Measurements from ENCODE around the gene C17orf114.

The C17orf114 gene

DNA sequence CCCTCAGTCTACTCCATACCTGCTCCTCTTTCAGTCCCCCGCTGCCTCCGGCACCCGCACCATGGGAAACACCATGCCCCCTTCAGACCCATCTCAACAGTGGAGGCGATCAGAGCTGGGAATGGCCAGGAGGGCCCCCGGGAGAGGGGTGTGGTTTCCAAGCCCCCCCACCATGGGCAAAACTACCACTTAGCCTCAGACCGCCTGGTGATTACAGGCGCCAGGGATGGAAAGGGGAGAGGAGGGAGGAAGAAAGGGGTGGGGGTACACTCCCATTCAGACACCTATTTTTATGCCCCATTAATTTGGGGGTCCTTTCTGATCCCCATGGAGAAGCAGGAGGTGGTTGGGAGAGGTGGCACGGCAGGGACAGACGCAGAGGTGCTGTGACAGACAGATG lies at the start of gene C17orf114:
Gene C17orf114, minus strand, starts transcription at position 101 of the 400 bp plus-strand sequence.
- Histone ChIP-seq H3F3A (ENCODE audit: insufficient read depth, low read length, poor library complexity, severe bottlenecking) (no peaks in the 10 kb centered on the region), H3K79me2 (replicated peaks; ENCODE audit: insufficient read depth, low read length) (peaks cover 2% of the 10 kb centered on the region), H3K27me3 (ENCODE audit: insufficient read depth, low read depth, low read length) (peaks cover 7% of the 10 kb centered on the region), H3K36me3 (ENCODE audit: insufficient read depth, low read length) (no peaks in the 10 kb centered on the region), H3K4me3 (ENCODE audit: low read length) (no peak within 1 kb of the TSS), H4K20me1 (ENCODE audit: insufficient read depth) (no peaks in the 10 kb centered on the region), H3K9ac (ENCODE audit: low read length) (no peak within 1 kb of the TSS), H2AFZ (ENCODE audit: low read depth, low read length) (no peak within 1 kb of the TSS), H3K9me3 (ENCODE audit: low read length) (no peaks in the 10 kb centered on the region), H3K4me2 (ENCODE audit: low read length) (no peak within 1 kb of the TSS), H3K27ac (ENCODE audit: low read length) (no peak within 1 kb of the TSS), H3K9me2 (ENCODE audit: insufficient read depth, low read length) (no peaks in the 10 kb centered on the region)
- TF ChIP-seq MXI1 (conservative IDR thresholded peaks at IDR 0.05; ENCODE audit: poor library complexity, severe bottlenecking): no peak
- no peak for TF ChIP-seq EZH2 (IDR thresholded peaks at IDR 0.05; ENCODE audit: borderline replicate concordance, insufficient read depth, low read length, poor library complexity, severe bottlenecking)
- TF ChIP-seq, protein P1, sequence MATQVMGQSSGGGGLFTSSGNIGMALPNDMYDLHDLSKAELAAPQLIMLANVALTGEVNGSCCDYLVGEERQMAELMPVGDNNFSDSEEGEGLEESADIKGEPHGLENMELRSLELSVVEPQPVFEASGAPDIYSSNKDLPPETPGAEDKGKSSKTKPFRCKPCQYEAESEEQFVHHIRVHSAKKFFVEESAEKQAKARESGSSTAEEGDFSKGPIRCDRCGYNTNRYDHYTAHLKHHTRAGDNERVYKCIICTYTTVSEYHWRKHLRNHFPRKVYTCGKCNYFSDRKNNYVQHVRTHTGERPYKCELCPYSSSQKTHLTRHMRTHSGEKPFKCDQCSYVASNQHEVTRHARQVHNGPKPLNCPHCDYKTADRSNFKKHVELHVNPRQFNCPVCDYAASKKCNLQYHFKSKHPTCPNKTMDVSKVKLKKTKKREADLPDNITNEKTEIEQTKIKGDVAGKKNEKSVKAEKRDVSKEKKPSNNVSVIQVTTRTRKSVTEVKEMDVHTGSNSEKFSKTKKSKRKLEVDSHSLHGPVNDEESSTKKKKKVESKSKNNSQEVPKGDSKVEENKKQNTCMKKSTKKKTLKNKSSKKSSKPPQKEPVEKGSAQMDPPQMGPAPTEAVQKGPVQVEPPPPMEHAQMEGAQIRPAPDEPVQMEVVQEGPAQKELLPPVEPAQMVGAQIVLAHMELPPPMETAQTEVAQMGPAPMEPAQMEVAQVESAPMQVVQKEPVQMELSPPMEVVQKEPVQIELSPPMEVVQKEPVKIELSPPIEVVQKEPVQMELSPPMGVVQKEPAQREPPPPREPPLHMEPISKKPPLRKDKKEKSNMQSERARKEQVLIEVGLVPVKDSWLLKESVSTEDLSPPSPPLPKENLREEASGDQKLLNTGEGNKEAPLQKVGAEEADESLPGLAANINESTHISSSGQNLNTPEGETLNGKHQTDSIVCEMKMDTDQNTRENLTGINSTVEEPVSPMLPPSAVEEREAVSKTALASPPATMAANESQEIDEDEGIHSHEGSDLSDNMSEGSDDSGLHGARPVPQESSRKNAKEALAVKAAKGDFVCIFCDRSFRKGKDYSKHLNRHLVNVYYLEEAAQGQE (IDR thresholded peaks at IDR 0.05; ENCODE audit: borderline replicate concordance): no peak
- no peak for TF ChIP-seq EP300 (conservative IDR thresholded peaks at IDR 0.05; ENCODE audit: poor library complexity, severe bottlenecking)
- TF ChIP-seq, protein P2, sequence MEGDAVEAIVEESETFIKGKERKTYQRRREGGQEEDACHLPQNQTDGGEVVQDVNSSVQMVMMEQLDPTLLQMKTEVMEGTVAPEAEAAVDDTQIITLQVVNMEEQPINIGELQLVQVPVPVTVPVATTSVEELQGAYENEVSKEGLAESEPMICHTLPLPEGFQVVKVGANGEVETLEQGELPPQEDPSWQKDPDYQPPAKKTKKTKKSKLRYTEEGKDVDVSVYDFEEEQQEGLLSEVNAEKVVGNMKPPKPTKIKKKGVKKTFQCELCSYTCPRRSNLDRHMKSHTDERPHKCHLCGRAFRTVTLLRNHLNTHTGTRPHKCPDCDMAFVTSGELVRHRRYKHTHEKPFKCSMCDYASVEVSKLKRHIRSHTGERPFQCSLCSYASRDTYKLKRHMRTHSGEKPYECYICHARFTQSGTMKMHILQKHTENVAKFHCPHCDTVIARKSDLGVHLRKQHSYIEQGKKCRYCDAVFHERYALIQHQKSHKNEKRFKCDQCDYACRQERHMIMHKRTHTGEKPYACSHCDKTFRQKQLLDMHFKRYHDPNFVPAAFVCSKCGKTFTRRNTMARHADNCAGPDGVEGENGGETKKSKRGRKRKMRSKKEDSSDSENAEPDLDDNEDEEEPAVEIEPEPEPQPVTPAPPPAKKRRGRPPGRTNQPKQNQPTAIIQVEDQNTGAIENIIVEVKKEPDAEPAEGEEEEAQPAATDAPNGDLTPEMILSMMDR (IDR thresholded peaks at IDR 0.05; ENCODE audit: poor library complexity, severe bottlenecking): no peak
- TF ChIP-seq POLR2AphosphoS5 (IDR thresholded peaks at IDR 0.05): no peak
- TF ChIP-seq SMC3 (conservative IDR thresholded peaks at IDR 0.05; ENCODE audit: poor library complexity): no peak
- no peak for TF ChIP-seq RAD21 (conservative IDR thresholded peaks at IDR 0.05)
- no peak for TF ChIP-seq TAF1 (IDR thresholded peaks at IDR 0.05; ENCODE audit: low read depth)

DNA sequence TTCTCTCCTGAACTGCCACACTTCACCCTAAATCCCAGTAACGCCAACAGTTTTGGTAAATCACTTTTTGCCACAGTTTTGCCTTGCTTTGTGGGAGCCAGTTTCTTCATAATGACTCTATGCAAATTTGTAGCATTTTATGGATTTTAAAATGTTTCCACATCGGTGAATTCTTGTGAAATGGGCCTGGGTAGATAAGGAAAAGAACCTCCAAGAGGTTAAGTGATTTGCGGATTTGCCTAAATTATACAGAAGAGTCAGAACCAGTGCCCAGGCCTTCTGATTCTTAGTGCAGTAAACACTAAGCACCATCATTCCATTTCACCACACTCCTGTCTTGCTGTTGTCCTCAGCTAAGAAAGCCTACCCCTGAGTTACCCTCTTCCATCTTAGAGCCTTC lies 49.0 kb upstream of the C17orf114 start:
- H3K9me2 ChIP-seq (ENCODE audit: insufficient read depth, low read length): no peaks in the 10 kb centered on the region
- H3K9ac ChIP-seq (ENCODE audit: low read length): no peak overlapping the region
- no peak overlapping the region for H3K4me3 ChIP-seq (ENCODE audit: low read length)
- no peaks in the 10 kb centered on the region for H3F3A ChIP-seq (ENCODE audit: insufficient read depth, low read length, poor library complexity, severe bottlenecking)
- no peak overlapping the region for H3K4me2 ChIP-seq (ENCODE audit: low read length)
- no peaks in the 10 kb centered on the region for H3K9me3 ChIP-seq (ENCODE audit: low read length)
- TF ChIP-seq SMC3 (conservative IDR thresholded peaks at IDR 0.05; ENCODE audit: poor library complexity) (no peak), EP300 (conservative IDR thresholded peaks at IDR 0.05; ENCODE audit: poor library complexity, severe bottlenecking) (no peak), POLR2AphosphoS5 (IDR thresholded peaks at IDR 0.05) (no peak), EZH2 (IDR thresholded peaks at IDR 0.05; ENCODE audit: borderline replicate concordance, insufficient read depth, low read length, poor library complexity, severe bottlenecking) (no peak), RAD21 (conservative IDR thresholded peaks at IDR 0.05) (no peak)
- no peaks in the 10 kb centered on the region for H4K20me1 ChIP-seq (ENCODE audit: insufficient read depth)
- H3K27me3 ChIP-seq (ENCODE audit: insufficient read depth, low read depth, low read length): no peaks in the 10 kb centered on the region
- H2AFZ ChIP-seq (ENCODE audit: low read depth, low read length): no peak overlapping the region
- H3K27ac ChIP-seq (ENCODE audit: low read length): no peak overlapping the region
- H3K36me3 ChIP-seq (ENCODE audit: insufficient read depth, low read length): no peaks in the 10 kb centered on the region
- peaks cover 5% of the 10 kb centered on the region for H3K79me2 ChIP-seq (replicated peaks; ENCODE audit: insufficient read depth, low read length)

Measured in neural cell (in vitro differentiated cells).